ENCODE measurements around the gene SLC25A21. TPM values are rescaled to one million over a fixed set of nuclear protein-coding genes. Genes with fewer than 3 reads are reported as not detected.
A peak's percentile ranks its signal among the peaks of the same experiment; 100 is the strongest.

The SLC25A21 gene
- total and polyA plus RNA-seq, 2 donors (not counting 1 experiment from before 2014, with no cell fraction given) = 0.50 to 0.62 TPM

DNA sequence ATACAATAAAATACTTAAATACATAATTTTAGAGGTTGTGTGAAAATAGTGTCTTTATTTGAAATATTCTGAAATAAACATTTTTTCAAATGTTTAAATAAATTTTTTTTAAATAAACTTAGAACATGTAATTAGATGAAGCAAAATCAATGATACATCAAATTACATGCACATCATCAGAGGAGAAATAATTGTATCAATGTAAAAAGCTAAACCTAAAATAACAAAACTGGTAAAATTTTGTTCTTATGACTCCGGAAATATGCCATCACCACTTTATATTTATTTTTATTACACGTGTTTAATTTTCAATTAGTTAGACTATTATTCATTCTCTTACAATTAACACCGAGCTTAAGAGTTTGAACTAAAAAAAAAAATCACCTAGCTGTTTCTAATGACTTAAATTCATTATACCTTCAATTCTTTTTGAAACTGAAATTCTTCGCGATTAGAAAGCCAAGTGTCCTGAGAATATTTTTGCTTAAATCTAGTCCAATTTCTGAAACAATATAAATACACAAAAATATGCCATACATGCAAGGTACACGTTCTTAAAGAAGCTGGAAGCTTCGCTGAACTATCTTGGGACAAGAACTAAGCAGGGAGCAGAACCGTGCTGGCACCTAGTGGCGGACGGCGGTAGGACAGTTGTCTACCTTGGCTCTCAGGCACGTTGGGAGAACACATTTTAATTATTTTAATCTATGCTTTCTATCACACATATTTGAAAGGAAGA lies 230.5 kb downstream of the SLC25A21 start:
- no peak overlapping the region for H3K9ac ChIP-seq (ENCODE audit: insufficient read depth, low read length)
- H2AFZ ChIP-seq (ENCODE audit: low read length) = no peak overlapping the region
- H3K27ac ChIP-seq (ENCODE audit: insufficient read depth, low read length) = no peak overlapping the region
- no peaks in the 10 kb centered on the region for H3K79me2 ChIP-seq (ENCODE audit: control insufficient read depth, insufficient read depth, low read length)
- no peaks in the 10 kb centered on the region for H3K9me3 ChIP-seq (ENCODE audit: control insufficient read depth, insufficient read depth, low read depth, low read length)
- peaks cover 8% of the 10 kb centered on the region for H3K4me1 ChIP-seq (ENCODE audit: control insufficient read depth, extremely low read depth, insufficient read depth, low read length)
- H3K4me3 ChIP-seq (replicated peaks in 1 of 4; ENCODE audit: control extremely low read depth in 1 of 4, insufficient read depth in 1 of 4, low read depth in 3 of 4, low read length in 4 of 4) = no peak overlapping the region
- no peaks in the 10 kb centered on the region for H4K20me1 ChIP-seq (ENCODE audit: control insufficient read depth, extremely low read depth, insufficient read depth, low read length)
- DNase-seq (ENCODE audit: low read depth in 2 of 2) = peak; percentile 56 to 69
- TF ChIP-seq CTCF (conservative IDR thresholded peaks at IDR 0.05 in 1 of 2, IDR thresholded peaks at IDR 0.05 in 1 of 2; ENCODE audit: low read depth in 1 of 2, low read length in 2 of 2) = peak; percentile 99
- no peak for TF ChIP-seq EZH2 (IDR thresholded peaks at IDR 0.05; ENCODE audit: low read length, missing control alignments)
- no peak overlapping the region for H3K4me2 ChIP-seq (ENCODE audit: extremely low read depth, insufficient read depth, low read length)
- H3K27me3 ChIP-seq (ENCODE audit: control insufficient read depth, insufficient read depth, low read length) = no peaks in the 10 kb centered on the region
- H3K36me3 ChIP-seq (ENCODE audit: control insufficient read depth, insufficient read depth, low read length) = no peaks in the 10 kb centered on the region

DNA sequence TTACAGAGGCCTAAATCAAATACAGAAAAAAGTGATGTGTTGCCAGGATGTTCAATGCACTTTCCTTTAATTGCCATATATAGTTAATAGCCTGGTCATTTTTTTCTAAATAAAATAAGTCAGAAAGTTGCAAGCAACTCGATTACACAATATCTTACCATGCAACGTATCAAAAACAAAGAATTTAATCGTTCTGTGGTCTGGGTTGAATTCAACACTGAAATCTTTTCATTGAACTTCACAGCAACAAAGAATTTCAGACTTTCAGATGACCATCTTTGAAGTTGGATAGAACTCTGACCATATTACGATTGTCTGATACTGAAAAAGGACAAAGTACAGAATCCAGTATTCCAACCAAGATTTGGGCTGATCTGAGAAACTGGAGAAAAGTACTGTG lies 231.9 kb downstream of the SLC25A21 start:
- no peak overlapping the region for H3K27ac ChIP-seq (ENCODE audit: insufficient read depth, low read length)
- H3K9me3 ChIP-seq (ENCODE audit: control insufficient read depth, insufficient read depth, low read depth, low read length) = no peaks in the 10 kb centered on the region
- no peaks in the 10 kb centered on the region for H4K20me1 ChIP-seq (ENCODE audit: control insufficient read depth, extremely low read depth, insufficient read depth, low read length)
- H2AFZ ChIP-seq (ENCODE audit: low read length) = no peak overlapping the region
- no peaks in the 10 kb centered on the region for H3K36me3 ChIP-seq (ENCODE audit: control insufficient read depth, insufficient read depth, low read length)
- no peak overlapping the region for H3K9ac ChIP-seq (ENCODE audit: insufficient read depth, low read length)
- TF ChIP-seq CTCF (conservative IDR thresholded peaks at IDR 0.05 in 1 of 2, IDR thresholded peaks at IDR 0.05 in 1 of 2; ENCODE audit: low read depth in 1 of 2, low read length in 2 of 2) = no peak
- no peak for TF ChIP-seq EZH2 (IDR thresholded peaks at IDR 0.05; ENCODE audit: low read length, missing control alignments)
- H3K4me1 ChIP-seq (ENCODE audit: control insufficient read depth, extremely low read depth, insufficient read depth, low read length) = peaks cover 8% of the 10 kb centered on the region
- no peaks in the 10 kb centered on the region for H3K27me3 ChIP-seq (ENCODE audit: control insufficient read depth, insufficient read depth, low read length)
- peak in 1 of 2 donors; percentile 40 for DNase-seq (ENCODE audit: low read depth in 2 of 2)
- H3K4me2 ChIP-seq (ENCODE audit: extremely low read depth, insufficient read depth, low read length) = no peak overlapping the region
- no peaks in the 10 kb centered on the region for H3K79me2 ChIP-seq (ENCODE audit: control insufficient read depth, insufficient read depth, low read length)
- H3K4me3 ChIP-seq (replicated peaks in 1 of 4; ENCODE audit: control extremely low read depth in 1 of 4, insufficient read depth in 1 of 4, low read depth in 3 of 4, low read length in 4 of 4) = no peak overlapping the region

GRCh38 chr14:36939265-36939664 lies 233.1 kb downstream of the SLC25A21 start:
- H2AFZ ChIP-seq (ENCODE audit: low read length) = no peak overlapping the region
- no peak for DNase-seq (ENCODE audit: low read depth in 2 of 2)
- H3K4me1 ChIP-seq (ENCODE audit: control insufficient read depth, extremely low read depth, insufficient read depth, low read length) = peaks cover 3% of the 10 kb centered on the region
- H3K27me3 ChIP-seq (ENCODE audit: control insufficient read depth, insufficient read depth, low read length) = no peaks in the 10 kb centered on the region
- no peaks in the 10 kb centered on the region for H4K20me1 ChIP-seq (ENCODE audit: control insufficient read depth, extremely low read depth, insufficient read depth, low read length)
- no peaks in the 10 kb centered on the region for H3K9me3 ChIP-seq (ENCODE audit: control insufficient read depth, insufficient read depth, low read depth, low read length)
- no peak overlapping the region for H3K9ac ChIP-seq (ENCODE audit: insufficient read depth, low read length)
- no peaks in the 10 kb centered on the region for H3K79me2 ChIP-seq (ENCODE audit: control insufficient read depth, insufficient read depth, low read length)
- no peak overlapping the region for H3K27ac ChIP-seq (ENCODE audit: insufficient read depth, low read length)
- no peaks in the 10 kb centered on the region for H3K36me3 ChIP-seq (ENCODE audit: control insufficient read depth, insufficient read depth, low read length)
- TF ChIP-seq CTCF (conservative IDR thresholded peaks at IDR 0.05 in 1 of 2, IDR thresholded peaks at IDR 0.05 in 1 of 2; ENCODE audit: low read depth in 1 of 2, low read length in 2 of 2) = no peak
- no peak overlapping the region for H3K4me2 ChIP-seq (ENCODE audit: extremely low read depth, insufficient read depth, low read length)
- H3K4me3 ChIP-seq (replicated peaks in 1 of 4; ENCODE audit: control extremely low read depth in 1 of 4, insufficient read depth in 1 of 4, low read depth in 3 of 4, low read length in 4 of 4) = no peak overlapping the region
